HG03175 (cell line): ENCODE results near the gene ELAVL2.

Experiments used
- ATAC-seq: cut with Tn5 transposase; IDR thresholded peaks from one replicate; pipeline ENCODE4 v1.9.1; 2021; ENCODE audit warnings: mild to moderate bottlenecking, moderate library complexity; ENCODE audit not compliant: unreplicated experiment

Gene ELAVL2

GRCh38 chr9:23665051-23665450, 161.0 kb downstream of the ELAVL2 start:
- ATAC-seq, result no peak

GRCh38 chr9:23663946-23664345, 162.1 kb downstream of the ELAVL2 start:
- ATAC-seq, result no peak

- no peak for ATAC-seq
Measured at GRCh38 chr9:23663536-23663935, 162.5 kb downstream of the ELAVL2 start.

- ATAC-seq, result no peak
Measured at GRCh38 chr9:23663125-23663524, 162.9 kb downstream of the ELAVL2 start.

GRCh38 chr9:23662320-23662719, 163.7 kb downstream of the ELAVL2 start:
- ATAC-seq, result no peak

GRCh38 chr9:23659346-23660006, 166.6 kb downstream of the ELAVL2 start:
- ATAC-seq, result no peak

- no peak for ATAC-seq
Measured at GRCh38 chr9:23658376-23659258, 167.4 kb downstream of the ELAVL2 start.

GRCh38 chr9:23651051-23651450, 175.0 kb downstream of the ELAVL2 start:
- no peak for ATAC-seq

- ATAC-seq, result no peak
Measured at GRCh38 chr9:23648651-23649050, 177.4 kb downstream of the ELAVL2 start.

- ATAC-seq, result no peak
Measured at GRCh38 chr9:23644896-23645295, 181.1 kb downstream of the ELAVL2 start.

GRCh38 chr9:23644326-23644725, 181.7 kb downstream of the ELAVL2 start:
- no peak for ATAC-seq

- ATAC-seq, result no peak
Measured at GRCh38 chr9:23643656-23644258, 182.3 kb downstream of the ELAVL2 start.
